Measurements from ENCODE around the gene TBCA. TPM values are rescaled to one million over a fixed set of nuclear protein-coding genes. Genes with fewer than 3 reads are reported as not detected.

The TBCA gene
- polyA plus RNA-seq, 3 donors from 2014 or later, result 162 to 182 (median 172) TPM

DNA sequence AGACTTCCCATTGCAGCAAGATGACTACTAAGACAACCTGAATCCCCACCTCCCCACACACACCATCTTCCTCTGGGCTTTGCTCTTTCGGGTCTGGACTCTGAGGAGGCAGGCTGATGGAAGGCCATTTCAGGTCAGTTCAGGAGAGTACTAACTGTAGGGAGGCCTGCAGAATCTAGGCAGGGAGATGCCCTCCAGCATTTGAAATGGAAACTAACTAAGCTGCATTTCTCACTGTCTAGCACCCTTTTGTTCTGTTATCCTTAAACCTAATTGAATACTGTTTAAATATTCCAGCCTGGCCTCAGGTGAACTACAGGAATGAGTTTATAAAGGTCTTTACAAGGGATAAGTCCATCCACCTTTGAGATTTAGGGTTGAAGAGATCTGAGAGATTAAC, 4.9 kb upstream of the TBCA start:
- no peaks in the 10 kb centered on the region for H3K9me3 Mint-ChIP-seq
- H3K4me1 Mint-ChIP-seq, result peaks cover 5 to 8% of the 10 kb centered on the region in 2 donors
- no peaks in the 10 kb centered on the region for H3K36me3 Mint-ChIP-seq
- H3K27ac Mint-ChIP-seq, result no peak overlapping the region
- DNase-seq, result no peak
- H3K27me3 Mint-ChIP-seq (ENCODE audit: low read depth in 3 of 3), result peaks cover 3 to 8% (median 6%) of the 10 kb centered on the region in 3 donors
- no peak overlapping the region for H3K4me3 Mint-ChIP-seq

DNA sequence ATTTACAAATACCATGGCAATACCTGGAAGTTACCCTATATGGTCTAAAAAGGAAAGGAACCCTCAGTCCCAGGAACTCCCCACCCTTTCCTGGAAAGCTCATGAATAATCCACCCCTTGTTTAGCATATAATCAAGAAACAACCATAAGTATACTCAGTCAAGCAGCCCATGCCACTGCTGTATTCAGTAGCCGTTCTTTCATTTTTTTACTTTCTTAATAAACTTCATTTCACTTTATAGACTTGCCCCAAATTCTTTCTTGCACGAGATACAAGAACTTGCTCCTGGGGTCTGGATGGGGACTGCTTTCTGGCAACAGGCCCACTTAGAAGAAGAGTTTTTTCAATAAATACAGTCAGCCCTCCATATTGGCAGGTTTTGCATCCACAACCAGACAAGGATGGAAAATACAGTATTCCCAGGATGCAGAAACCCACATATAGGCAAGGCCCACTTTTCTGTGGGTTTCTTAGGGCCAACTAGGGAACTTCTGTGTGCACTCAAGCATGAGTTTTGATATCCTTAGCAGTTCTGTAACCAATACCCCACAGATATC, 2.8 kb upstream of the TBCA start:
- no peak overlapping the region for H3K27ac Mint-ChIP-seq
- no peak overlapping the region for H3K4me3 Mint-ChIP-seq
- H3K27me3 Mint-ChIP-seq (ENCODE audit: low read depth in 3 of 3), result peaks cover 10 to 18% (median 11%) of the 10 kb centered on the region in 3 donors
- H3K9me3 Mint-ChIP-seq, result no peaks in the 10 kb centered on the region
- no peaks in the 10 kb centered on the region for H3K36me3 Mint-ChIP-seq
- peaks cover 22 to 26% of the 10 kb centered on the region in 2 donors for H3K4me1 Mint-ChIP-seq
- DNase-seq, result no peak

DNA sequence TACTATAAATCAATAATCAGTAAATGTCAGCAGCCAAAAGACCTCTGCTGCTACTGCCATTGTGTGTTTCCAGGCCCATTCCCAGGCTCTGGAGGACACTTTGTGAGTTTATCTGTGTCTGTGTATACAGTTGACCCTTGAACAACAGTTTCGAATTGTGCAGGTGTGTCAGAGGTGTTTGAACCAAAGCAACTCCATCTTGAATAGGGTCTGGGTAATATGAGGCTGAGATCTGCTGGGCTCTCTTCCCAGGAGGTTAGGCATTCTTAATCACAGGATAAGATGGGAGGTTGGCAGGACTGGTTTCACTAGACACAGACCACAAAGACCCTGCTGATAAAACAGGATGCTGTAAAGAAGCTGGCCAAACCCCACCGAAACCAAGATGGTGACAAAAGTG, 2.3 kb upstream of the TBCA start:
- no peak for DNase-seq
- Mint-ChIP-seq H3K4me1 (peaks cover 27 to 32% of the 10 kb centered on the region in 2 donors), H3K27ac (no peak overlapping the region), H3K9me3 (no peaks in the 10 kb centered on the region), H3K27me3 (ENCODE audit: low read depth in 3 of 3) (peaks cover 10 to 18% (median 11%) of the 10 kb centered on the region in 3 donors), H3K4me3 (peak overlapping the region in 2 of 5 donors; percentile 3 to 58), H3K36me3 (no peaks in the 10 kb centered on the region)

DNA sequence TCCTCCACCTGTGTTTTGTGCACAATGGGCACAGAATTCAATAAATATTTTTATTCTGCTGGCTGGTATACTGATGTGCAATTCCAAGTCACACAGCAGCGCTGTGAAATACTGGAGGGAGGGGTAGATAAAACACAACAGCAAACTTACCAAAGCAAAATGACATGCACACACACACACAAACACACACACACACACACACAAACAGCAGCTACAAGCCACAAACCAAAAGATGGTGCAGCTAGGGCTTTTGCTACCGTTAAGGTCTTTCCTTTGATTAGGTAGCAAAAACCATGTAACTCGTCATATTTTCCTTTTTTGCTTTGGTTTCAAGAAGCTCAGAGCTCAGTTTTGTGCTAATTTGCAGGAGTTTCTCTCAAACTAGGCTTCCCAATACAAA, 1.8 kb upstream of the TBCA start:
- H3K27me3 Mint-ChIP-seq (ENCODE audit: low read depth in 3 of 3), result peaks cover 10 to 18% (median 11%) of the 10 kb centered on the region in 3 donors
- H3K36me3 Mint-ChIP-seq, result no peaks in the 10 kb centered on the region
- no peaks in the 10 kb centered on the region for H3K9me3 Mint-ChIP-seq
- H3K4me3 Mint-ChIP-seq, result peak overlapping the region in 2 of 5 donors; percentile 34 to 68
- peaks cover 27 to 37% of the 10 kb centered on the region in 2 donors for H3K4me1 Mint-ChIP-seq
- no peak for DNase-seq
- no peak overlapping the region for H3K27ac Mint-ChIP-seq

DNA sequence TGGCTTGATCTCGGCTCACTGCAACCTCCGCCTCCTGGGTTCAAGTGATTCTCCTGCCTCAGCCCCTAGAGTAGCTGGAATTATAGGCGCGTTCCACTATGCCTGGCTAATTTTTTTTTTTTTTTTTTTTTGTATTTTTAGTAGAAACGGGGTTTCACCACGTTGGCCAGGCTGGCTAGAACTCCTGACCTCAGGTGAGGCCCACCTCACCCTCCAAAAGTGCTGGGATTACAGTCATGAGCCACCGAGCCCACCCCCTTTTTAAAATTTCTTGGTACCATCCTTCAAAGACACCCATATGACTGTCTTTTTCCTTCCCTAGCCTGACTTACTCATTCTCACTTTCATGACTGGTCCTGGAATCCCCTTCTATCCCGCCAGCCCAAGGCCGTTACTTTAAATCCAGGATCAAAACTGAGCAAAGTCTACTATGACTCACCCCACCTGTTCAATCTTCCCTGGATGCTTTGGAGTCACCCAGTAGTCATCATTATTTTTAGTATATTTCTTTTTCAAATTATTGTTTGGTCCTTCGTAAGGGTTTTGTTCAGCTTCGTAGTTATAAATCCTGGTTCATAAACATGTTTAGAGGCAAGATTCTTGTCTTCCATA, 1.2 kb upstream of the TBCA start:
- H3K27me3 Mint-ChIP-seq (ENCODE audit: low read depth in 3 of 3), result peaks cover 10 to 18% (median 11%) of the 10 kb centered on the region in 3 donors
- DNase-seq, result no peak
- peak overlapping the region; percentile 13 to 68 (median 34) for H3K4me3 Mint-ChIP-seq
- H3K9me3 Mint-ChIP-seq, result no peaks in the 10 kb centered on the region
- H3K27ac Mint-ChIP-seq, result peak overlapping the region in 1 of 6 donors; percentile 30
- no peaks in the 10 kb centered on the region for H3K36me3 Mint-ChIP-seq
- H3K4me1 Mint-ChIP-seq, result peaks cover 27 to 38% of the 10 kb centered on the region in 2 donors

DNA sequence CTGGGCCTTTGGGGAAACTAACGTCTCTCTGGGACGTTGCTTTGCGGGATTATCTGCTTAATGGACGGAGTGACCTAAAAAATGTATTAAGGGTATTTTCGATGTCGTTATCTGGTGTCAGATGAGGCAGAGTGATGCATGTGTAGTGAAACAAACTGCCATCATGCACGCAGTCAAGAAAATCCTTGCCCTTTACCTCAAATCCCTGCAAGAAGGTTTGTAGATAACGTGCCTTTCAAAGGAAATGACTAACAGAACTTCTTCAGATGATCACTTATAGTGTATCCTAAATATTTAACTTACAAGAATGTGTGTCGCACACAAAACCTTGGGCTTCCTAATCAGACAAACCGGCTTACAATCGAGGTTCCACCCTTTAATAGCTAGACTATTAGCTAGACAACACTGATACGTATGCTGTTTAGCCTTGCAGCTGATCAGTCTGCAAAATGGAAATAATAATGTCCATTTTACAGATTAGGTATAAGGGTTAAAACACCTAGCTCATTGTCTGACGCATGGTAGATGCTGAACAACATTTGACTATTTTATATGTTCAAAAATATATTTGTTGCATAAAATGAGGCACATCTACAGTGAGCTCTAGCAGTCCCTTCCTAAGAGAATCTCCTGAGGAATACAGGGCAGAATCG, 541 bp upstream of the TBCA start:
- peaks cover 30 to 45% of the 10 kb centered on the region in 2 donors for H3K4me1 Mint-ChIP-seq

DNA sequence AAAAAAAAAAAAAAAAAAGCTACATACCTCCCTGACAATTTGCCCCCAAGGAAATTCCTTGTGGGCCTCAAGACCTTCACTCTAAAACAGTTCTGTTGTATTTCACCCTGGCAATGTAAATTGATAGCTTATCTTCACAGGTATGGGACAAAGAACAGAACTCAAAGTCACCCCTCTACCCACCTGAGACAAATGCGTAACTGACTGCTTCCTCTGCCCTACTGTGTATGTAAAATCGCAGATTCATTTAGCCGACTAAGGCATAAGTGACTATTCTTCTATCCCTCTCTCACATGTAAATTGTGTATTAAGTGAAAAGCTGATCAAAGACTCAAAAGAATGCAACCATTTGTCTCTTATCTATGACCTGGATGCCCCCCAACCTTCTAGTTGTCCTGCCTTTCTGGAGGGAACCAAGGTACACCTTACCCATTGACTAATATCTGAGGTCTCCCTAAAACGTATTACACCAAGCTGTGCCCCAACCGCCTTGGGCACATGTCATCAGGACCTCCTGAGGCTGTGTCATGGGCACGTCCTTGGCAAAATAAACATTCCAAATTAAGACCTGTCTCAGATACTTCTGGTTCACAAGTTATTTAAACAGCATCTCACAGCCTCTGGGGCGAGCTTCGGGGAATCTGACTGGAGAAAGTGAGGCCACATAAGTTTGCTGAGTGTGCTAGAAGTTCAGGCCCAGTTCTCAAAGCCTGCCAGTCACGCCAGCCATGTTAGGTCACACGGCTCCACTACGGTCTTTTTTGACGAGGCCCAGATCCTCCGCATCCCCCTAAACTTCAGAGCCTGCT, 954 bp downstream of the TBCA start:
- Mint-ChIP-seq H3K27ac (peak overlapping the region; percentile 94 to 99 (median 98)), H3K36me3 (peaks cover 0 to 5% (median 0%) of the 10 kb centered on the region in 3 donors), H3K4me1 (peaks cover 37 to 55% of the 10 kb centered on the region in 2 donors), H3K9me3 (no peaks in the 10 kb centered on the region), H3K27me3 (ENCODE audit: low read depth in 3 of 3) (peaks cover 10 to 18% (median 14%) of the 10 kb centered on the region in 3 donors), H3K4me3 (peak overlapping the region; percentile 87 to 94 (median 92))
- no peak for DNase-seq

More for the DNA sequence above, 541 bp upstream of the TBCA start:
- Mint-ChIP-seq H3K36me3 (peaks cover 0 to under 1% (median 0%) of the 10 kb centered on the region in 3 donors), H3K4me3 (peak overlapping the region; percentile 87 to 94 (median 92)), H3K9me3 (no peaks in the 10 kb centered on the region), H3K27me3 (ENCODE audit: low read depth in 3 of 3) (peaks cover 10 to 18% (median 11%) of the 10 kb centered on the region in 3 donors), H3K27ac (peak overlapping the region; percentile 84 to 99 (median 98))
- no peak for DNase-seq

DNA sequence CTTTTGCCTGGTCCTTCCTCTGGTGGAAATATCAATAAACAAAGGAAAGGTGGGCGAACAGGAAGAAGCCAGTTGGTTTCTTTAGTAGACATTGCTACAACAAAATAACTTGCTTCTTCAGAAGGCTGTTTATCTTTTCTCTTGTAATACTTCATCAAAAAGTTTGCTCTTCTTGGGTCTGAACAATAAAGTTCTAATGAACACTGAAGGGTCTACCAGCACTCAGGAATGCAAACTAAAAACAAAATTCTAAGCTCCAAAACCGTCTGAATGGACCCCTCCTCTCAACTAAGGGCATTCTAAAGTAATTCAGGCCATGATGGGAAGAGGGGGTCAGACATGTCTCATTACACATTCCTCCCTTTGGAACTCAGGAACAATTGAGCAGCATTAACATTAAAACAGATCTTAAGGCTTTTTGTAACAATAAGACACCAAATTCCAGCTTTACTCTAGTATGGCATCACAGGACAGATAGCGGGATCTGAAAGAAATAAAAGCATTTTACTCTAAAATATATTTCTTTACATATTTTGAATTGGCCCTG, 2.3 kb downstream of the TBCA start:
- Mint-ChIP-seq H3K36me3 (peaks cover 0 to 8% (median 4%) of the 10 kb centered on the region in 3 donors), H3K9me3 (no peaks in the 10 kb centered on the region), H3K4me3 (peak overlapping the region in 1 of 5 donors; percentile 4), H3K4me1 (peaks cover 41 to 62% of the 10 kb centered on the region in 2 donors), H3K27me3 (ENCODE audit: low read depth in 3 of 3) (peaks cover 10 to 18% (median 14%) of the 10 kb centered on the region in 3 donors), H3K27ac (peak overlapping the region in 4 of 6 donors; percentile 44 to 98 (median 76))
- no peak for DNase-seq

DNA sequence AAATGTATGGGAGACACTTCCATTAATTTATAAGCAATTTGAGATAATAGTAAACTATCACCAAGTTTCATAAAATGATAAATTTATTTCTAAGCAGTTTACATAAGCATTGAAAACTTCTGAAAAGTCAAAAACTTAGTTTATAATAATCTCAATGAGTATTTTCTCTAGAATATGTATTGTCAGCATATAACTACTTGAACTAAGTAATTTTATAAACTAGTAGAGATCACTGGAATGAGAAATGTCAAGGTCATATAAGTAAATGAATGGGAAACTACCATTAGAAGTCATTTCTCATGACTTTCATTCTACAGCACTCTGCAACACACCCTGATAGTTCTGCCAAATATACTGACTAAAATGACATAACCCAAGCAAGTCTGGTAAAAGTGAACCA, 3.4 kb downstream of the TBCA start:
- Mint-ChIP-seq H3K27me3 (ENCODE audit: low read depth in 3 of 3) (peaks cover 10 to 18% (median 14%) of the 10 kb centered on the region in 3 donors), H3K4me3 (no peak overlapping the region), H3K27ac (peak overlapping the region in 1 of 6 donors; percentile 24), H3K4me1 (peaks cover 42 to 69% of the 10 kb centered on the region in 2 donors), H3K36me3 (peaks cover 0 to 8% (median 7%) of the 10 kb centered on the region in 3 donors), H3K9me3 (no peaks in the 10 kb centered on the region)
- DNase-seq, result no peak

DNA sequence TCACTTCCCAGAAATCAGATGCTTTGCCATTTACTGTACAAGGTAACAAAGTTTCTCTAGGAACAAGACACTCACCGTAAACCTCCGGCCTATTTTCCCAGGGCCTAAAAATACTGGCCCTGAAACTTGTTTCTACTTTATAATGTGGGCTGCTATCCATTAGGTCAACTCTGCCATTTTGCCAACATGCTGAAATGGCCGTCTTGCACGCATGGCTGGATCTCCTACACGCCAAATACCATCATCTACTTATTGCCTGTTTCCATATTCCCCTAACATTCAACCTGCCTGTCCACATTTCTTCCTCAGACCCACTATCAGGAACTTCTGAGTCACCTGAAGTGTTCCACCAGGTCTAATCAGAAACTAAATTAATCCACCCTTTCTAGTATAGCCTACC, 4.7 kb downstream of the TBCA start:
- Mint-ChIP-seq H3K4me1 (peaks cover 44 to 76% of the 10 kb centered on the region in 2 donors), H3K9me3 (no peaks in the 10 kb centered on the region), H3K36me3 (peaks cover 7 to 11% (median 8%) of the 10 kb centered on the region in 3 donors), H3K4me3 (no peak overlapping the region), H3K27me3 (ENCODE audit: low read depth in 3 of 3) (peaks cover 10 to 14% (median 12%) of the 10 kb centered on the region in 3 donors), H3K27ac (peak overlapping the region in 1 of 6 donors; percentile 6)
- DNase-seq, result no peak

DNA sequence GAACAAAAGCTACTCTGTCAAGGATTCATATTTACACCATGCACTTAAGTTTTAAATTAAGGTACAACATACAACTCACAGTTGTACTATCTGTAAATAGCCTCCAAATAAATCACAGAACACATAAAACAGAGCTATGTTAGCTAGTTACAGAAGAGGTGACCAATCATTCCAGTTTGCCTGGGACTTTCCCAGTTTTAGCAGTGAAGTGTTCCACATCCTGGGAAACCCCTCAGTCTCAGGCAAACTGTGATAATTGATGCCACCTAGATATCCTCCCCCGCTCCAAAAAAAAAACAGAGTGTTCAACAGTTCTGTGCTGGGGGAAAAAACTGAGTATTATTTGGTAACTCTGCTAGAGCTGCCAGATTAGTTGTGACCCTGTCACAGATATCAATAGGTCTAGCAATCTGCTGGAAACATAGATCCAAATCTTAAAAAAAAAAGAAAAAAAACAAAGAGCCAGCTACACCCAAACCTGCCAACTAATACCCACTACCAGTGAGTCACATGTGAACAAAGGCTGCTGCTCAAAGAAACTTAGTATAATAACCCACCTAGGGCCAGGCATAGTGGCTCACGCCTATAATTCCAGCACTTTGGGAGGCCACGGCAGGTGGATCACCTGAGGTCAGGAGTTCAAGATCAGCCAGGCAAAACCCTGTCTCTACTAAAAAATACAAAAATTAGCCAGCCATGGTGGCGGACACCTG, 5.7 kb downstream of the TBCA start:
- H3K27ac Mint-ChIP-seq, result no peak overlapping the region
- H3K9me3 Mint-ChIP-seq, result no peaks in the 10 kb centered on the region
- H3K36me3 Mint-ChIP-seq, result peaks cover 7 to 11% (median 8%) of the 10 kb centered on the region in 3 donors
- H3K27me3 Mint-ChIP-seq (ENCODE audit: low read depth in 3 of 3), result peaks cover 2 to 5% (median 5%) of the 10 kb centered on the region in 3 donors
- DNase-seq, result no peak
- no peak overlapping the region for H3K4me3 Mint-ChIP-seq
- H3K4me1 Mint-ChIP-seq, result peaks cover 44 to 75% of the 10 kb centered on the region in 2 donors

DNA sequence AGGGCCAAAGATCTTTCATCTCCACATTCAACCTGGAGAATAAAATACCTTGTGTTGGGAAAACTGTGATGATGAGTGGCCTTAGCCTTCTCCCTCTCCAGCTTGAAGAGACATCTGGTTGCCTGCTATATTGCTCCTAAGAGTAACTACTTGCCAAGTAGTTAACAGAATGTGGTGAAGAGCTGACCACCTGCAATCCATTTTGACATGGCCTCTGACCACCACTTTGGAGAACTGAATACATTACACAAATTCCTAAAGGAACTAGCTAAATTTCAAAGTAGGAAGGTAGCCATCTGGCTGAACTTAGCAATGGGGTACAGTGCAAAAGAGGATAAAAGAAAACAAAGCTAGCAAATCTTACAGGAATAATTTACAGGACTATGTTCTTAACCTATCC, 7.2 kb downstream of the TBCA start:
- peaks cover 31 to 72% of the 10 kb centered on the region in 2 donors for H3K4me1 Mint-ChIP-seq
- H3K9me3 Mint-ChIP-seq, result no peaks in the 10 kb centered on the region
- peaks cover 0 to 3% (median 0%) of the 10 kb centered on the region in 3 donors for H3K27me3 Mint-ChIP-seq (ENCODE audit: low read depth in 3 of 3)
- no peak overlapping the region for H3K27ac Mint-ChIP-seq
- no peak overlapping the region for H3K4me3 Mint-ChIP-seq
- H3K36me3 Mint-ChIP-seq, result peaks cover 7 to 11% (median 8%) of the 10 kb centered on the region in 3 donors
- DNase-seq, result no peak

Measured in immature natural killer cell (primary cell).